Peyer's patch (tissue), 4 donors: Measurements from ENCODE around the gene ACAP1.

ENCODE experiments used
- CTCF ChIP-seq, 6 experiments: fragments of 450-650 bp in 4 of 6; fragments of 200-600 bp in 2 of 6; sonication (generic) in 1 of 6; IDR thresholded peaks; one replicate each; pipeline ENCODE4 v1.5.1; 2017 to 2019; ENCODE audit warnings: antibody characterized with exemption in 6 of 6, mild to moderate bottlenecking in 3 of 6, moderate library complexity in 1 of 6
- POLR2A ChIP-seq, 2 donors: fragments of 450-650 bp; IDR thresholded peaks; one replicate each; pipeline ENCODE4 v1.5.1; 2017; ENCODE audit warnings: antibody characterized with exemption in 2 of 2, mild to moderate bottlenecking in 2 of 2, moderate library complexity in 2 of 2

- TF ChIP-seq CTCF (IDR thresholded peaks at IDR 0.05) (no peak), POLR2A (IDR thresholded peaks at IDR 0.05) (no peak)
Measured at GRCh38 chr17:7389924-7390910, 53.9 kb downstream of the ACAP1 start.
